Activated CD4-positive, alpha-beta memory T cell treated with anti-CD3 and anti-CD28 coated beads for 36 hours (primary cell): ENCODE results near the gene TOMM34. TPM values are rescaled to one million over a fixed set of nuclear protein-coding genes. Genes with fewer than 3 reads are reported as not detected.
A peak's percentile ranks its signal among the peaks of the same experiment; 100 is the strongest.

Experiments used
- CTCF ChIA-PET: fragments of 350-600 bp; sonication (Branson Sonifier 250); formaldehyde crosslinking; loops from one replicate; lab custom pipeline; 2021; ENCODE audit warnings: antibody characterized with exemption, inconsistent platforms; lab: Charles Lee
- POLR2A ChIA-PET: fragments of 350-600 bp; sonication (Branson Sonifier 250); formaldehyde crosslinking; loops from one replicate; lab custom pipeline; 2021; ENCODE audit warnings: antibody characterized with exemption; lab: Charles Lee
- DNase-seq: peaks from one replicate; pipeline ENCODE4 v3.0.0-alpha.2; 2020
- H3K27ac Mint-ChIP-seq: one replicate; pipeline ENCODE4 v1.8.0; 2021; ENCODE audit warnings: mixed read lengths
- H3K27me3 Mint-ChIP-seq: one replicate; pipeline ENCODE4 v1.8.0; 2021; ENCODE audit warnings: mixed read lengths
- H3K36me3 Mint-ChIP-seq: one replicate; pipeline ENCODE4 v1.8.0; 2021; ENCODE audit warnings: mixed read lengths
- H3K4me1 Mint-ChIP-seq: one replicate; pipeline ENCODE4 v1.8.0; 2021; ENCODE audit warnings: low read depth, mixed read lengths
- H3K4me3 Mint-ChIP-seq: one replicate; pipeline ENCODE4 v1.8.0; 2021; ENCODE audit warnings: mild to moderate bottlenecking, mixed read lengths
- H3K9me3 Mint-ChIP-seq: one replicate; pipeline ENCODE4 v1.8.0; 2021; ENCODE audit warnings: mixed read lengths
- intact Hi-C: fragments of 100-400 bp; cut with micrococcal nuclease; formaldehyde crosslinking; loops from one replicate; pipeline ENCODE4 v1.15.1; 2023
- total RNA-seq, 2 experiments: library from RNA; stranded (reverse); gene quantifications; one replicate each; pipeline ENCODE4 v1.2.3, GENCODE V29; 2021

TOMM34 gene
- total RNA-seq, 2 experiments from 2014 or later, result 56.3 to 58.4 TPM

DNA sequence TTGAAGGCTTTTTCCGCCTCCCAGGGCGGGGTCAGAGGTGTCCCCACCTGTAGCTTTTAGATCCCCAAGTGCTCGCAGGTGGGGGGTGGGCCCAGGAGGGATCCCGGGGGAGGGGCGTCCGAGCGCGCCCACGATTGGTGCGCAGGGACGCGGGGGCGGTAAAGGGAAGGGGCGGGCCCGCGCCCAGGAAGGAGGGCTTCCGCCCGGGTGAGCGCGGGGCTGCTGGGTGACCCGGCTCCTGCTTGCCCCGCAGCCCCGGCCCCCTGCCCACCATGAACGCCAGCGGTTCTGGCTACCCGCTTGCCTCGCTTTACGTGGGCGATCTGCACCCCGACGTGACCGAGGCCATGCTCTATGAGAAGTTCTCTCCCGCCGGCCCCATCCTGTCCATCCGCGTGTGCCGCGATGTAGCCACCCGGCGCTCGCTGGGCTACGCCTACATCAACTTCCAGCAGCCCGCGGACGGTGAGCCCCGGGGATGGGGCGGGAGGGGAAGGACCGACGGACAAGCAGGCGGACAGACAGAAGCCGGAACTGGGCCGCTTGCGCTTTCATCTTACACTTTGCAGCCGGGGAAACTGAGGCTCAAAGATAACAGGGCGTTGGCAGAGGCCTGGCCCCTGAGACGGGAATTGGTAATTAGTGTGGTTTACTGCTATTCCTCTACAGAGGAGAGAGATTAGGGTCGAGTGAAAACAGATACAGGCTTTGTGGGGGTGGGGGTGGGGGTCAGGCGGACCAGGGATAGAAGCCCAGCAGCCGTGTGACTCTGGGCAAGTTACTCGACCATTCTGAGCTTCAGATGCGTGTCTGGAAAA lies 50.1 kb downstream of the TOMM34 start, which contains the start of gene PABPC1L:
TSS of gene PABPC1L (plus strand) at position 189 of the 818 bp plus-strand sequence. CDS start at position 273, 84 bp downstream.
- CTCF ChIA-PET, result interaction anchor here (0.8 to 2.6 kb wide), 6 partner anchors 8 to 380 kb away, joined by 3 to 7 read pairs (median 4); no protein-coding TSS in a partner anchor
- H3K36me3 Mint-ChIP-seq, result peaks cover 44% of the 10 kb centered on the region
- H3K27ac Mint-ChIP-seq, result peak within 1 kb of the TSS; percentile 60
- POLR2A ChIA-PET, result interaction anchor here (0.6 to 1.6 kb wide), 6 partner anchors 11 to 120 kb away, joined by 3 to 9 read pairs (median 4); partner anchors contain the start of gene TOMM34
- H3K9me3 Mint-ChIP-seq, result no peaks in the 10 kb centered on the region
- H3K4me3 Mint-ChIP-seq, result peak within 1 kb of the TSS; percentile 88
- no peaks in the 10 kb centered on the region for H3K27me3 Mint-ChIP-seq
- peaks cover 38% of the 10 kb centered on the region for H3K4me1 Mint-ChIP-seq
- intact Hi-C loops, result loop anchor here (1.0 to 2.0 kb wide), 2 partner anchors 25 to 57 kb away; partner anchors contain the start of genes STK4 and YWHAB
- DNase-seq, result peak; percentile 85

DNA sequence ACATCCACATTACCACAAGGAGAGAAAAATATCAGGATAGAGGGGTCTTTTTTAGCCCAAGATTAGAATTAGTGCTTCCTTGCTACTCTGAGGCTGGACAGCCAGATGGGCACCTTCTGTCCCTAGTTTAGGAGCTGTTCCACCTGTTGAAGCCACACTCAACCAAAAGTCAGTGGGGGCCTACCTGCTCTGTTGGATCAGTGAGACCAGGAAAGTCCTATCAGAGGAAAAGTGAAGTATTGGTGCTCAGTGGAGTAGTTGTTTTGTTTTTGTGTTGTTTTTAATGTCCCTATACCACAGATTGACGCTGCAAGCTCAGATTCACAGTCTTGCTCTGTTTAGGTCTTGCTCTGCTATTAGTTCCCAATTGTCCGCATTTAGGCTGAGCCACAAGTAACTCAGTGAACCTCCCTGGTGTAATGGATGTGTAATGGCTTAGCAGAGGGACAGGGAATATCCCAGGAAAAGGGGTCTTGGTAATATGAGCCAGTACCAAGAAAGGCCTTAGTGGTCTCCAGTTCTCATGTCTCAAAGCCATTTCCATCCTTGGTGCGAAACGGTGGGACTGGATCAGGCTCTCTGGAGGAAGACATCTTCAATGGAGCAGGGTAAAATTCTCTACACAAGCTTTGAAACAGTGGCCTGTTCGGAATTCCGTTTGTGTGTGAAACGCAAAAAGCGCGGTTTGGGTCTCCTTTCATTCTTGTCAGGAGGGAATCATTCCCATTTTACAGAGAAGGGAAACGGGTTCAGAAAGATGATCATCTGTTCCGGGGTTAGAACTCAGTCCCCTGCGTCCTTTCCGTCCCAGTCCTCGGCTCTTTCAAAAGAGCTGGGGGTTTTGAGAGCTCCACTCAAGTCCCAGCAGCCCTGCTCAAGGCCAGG lies 51.0 kb downstream of the TOMM34 start:
- Mint-ChIP-seq H3K27me3 (no peaks in the 10 kb centered on the region), H3K4me3 (peak overlapping the region; percentile 88), H3K9me3 (no peaks in the 10 kb centered on the region), H3K4me1 (peaks cover 30% of the 10 kb centered on the region), H3K27ac (peak overlapping the region; percentile 60), H3K36me3 (peaks cover 48% of the 10 kb centered on the region)
- no peak for DNase-seq
- POLR2A ChIA-PET, result interaction anchor here (0.6 to 1.6 kb wide), 5 partner anchors 10 to 120 kb away, joined by 3 to 9 read pairs (median 5); partner anchors contain the start of gene TOMM34
- intact Hi-C loops, result no loop called here
- CTCF ChIA-PET, result interaction anchor here (0.8 to 2.6 kb wide), 3 partner anchors 9 to 187 kb away, joined by 3 to 7 read pairs (median 5); no protein-coding TSS in a partner anchor

- intact Hi-C loops, result no loop called here
- DNase-seq, result no peak
- H3K4me1 Mint-ChIP-seq, result peaks cover 28% of the 10 kb centered on the region
- ChIA-PET CTCF (no interaction called here), POLR2A (no interaction called here)
- no peak overlapping the region for H3K4me3 Mint-ChIP-seq
- no peak overlapping the region for H3K27ac Mint-ChIP-seq
- H3K36me3 Mint-ChIP-seq, result peaks cover 51% of the 10 kb centered on the region
- no peaks in the 10 kb centered on the region for H3K27me3 Mint-ChIP-seq
- no peaks in the 10 kb centered on the region for H3K9me3 Mint-ChIP-seq
Observed at GRCh38 chr20:44904377-44904776, 55.8 kb downstream of the TOMM34 start.

DNA sequence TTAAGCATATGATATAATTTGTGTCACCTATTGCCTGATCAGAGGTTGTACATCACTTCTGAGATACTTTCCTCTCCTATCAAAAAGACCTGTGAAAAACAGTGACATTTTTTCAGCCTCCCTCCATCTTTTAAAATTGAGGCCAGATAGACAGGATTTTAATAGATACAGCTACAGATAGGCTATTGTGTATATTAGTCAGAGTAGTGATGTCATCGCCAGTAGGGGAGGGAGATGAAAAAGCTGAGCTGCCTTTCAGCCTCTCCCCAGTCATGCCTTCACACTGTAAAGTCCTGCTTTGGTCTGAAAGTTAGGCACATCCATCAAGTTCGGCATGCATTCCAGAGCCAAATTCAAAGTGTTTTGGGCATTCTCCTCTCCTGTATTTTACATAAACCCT lies 58.2 kb downstream of the TOMM34 start:
- H3K36me3 Mint-ChIP-seq, result peaks cover 54% of the 10 kb centered on the region
- no peaks in the 10 kb centered on the region for H3K27me3 Mint-ChIP-seq
- no peaks in the 10 kb centered on the region for H3K9me3 Mint-ChIP-seq
- peaks cover 34% of the 10 kb centered on the region for H3K4me1 Mint-ChIP-seq
- intact Hi-C loops, result no loop called here
- ChIA-PET CTCF (interaction anchor here (4.1 kb wide), 1 partner anchor 13 kb away, joined by 18 read pairs; no protein-coding TSS in a partner anchor), POLR2A (interaction anchor here (1.1 kb wide), 1 partner anchor 14 kb away, joined by 4 read pairs; no protein-coding TSS in a partner anchor)
- no peak overlapping the region for H3K27ac Mint-ChIP-seq
- DNase-seq, result no peak
- H3K4me3 Mint-ChIP-seq, result no peak overlapping the region

GRCh38 chr20:44900231-44900854 lies 59.9 kb downstream of the TOMM34 start:
- Mint-ChIP-seq H3K36me3 (peaks cover 44% of the 10 kb centered on the region), H3K9me3 (no peaks in the 10 kb centered on the region), H3K4me3 (no peak overlapping the region), H3K4me1 (peaks cover 48% of the 10 kb centered on the region), H3K27me3 (no peaks in the 10 kb centered on the region), H3K27ac (peak overlapping the region; percentile 81)
- POLR2A ChIA-PET, result no interaction called here
- CTCF ChIA-PET, result interaction anchor here (0.8 to 4.1 kb wide), 2 partner anchors 11 to 19 kb away, joined by 3 to 18 read pairs; no protein-coding TSS in a partner anchor
- no peak for DNase-seq
- intact Hi-C loops, result no loop called here

DNA sequence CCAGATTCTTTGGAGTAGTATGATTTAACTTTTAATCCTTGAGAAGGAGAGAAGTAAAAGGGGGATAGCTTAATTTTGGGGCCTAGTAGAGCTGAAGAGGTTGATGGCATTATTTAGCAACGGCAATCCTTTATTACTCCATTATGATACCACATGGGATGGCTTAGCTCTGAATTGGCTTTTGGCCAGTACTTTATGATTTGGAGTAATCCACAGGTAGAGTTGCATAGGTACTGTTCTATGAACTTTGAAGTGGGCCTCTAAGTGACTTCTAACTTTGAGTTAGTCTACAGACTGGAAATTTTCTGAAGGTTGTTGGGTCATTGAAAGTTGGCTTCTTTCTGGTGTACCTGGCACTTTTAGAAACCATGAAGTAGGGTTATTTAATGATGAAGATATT lies 63.1 kb downstream of the TOMM34 start:
- CTCF ChIA-PET, result interaction anchor here (0.6 to 1.0 kb wide), 3 partner anchors 8 to 512 kb away, joined by 3 to 6 read pairs (median 3); no protein-coding TSS in a partner anchor
- intact Hi-C loops, result no loop called here
- Mint-ChIP-seq H3K27ac (peak overlapping the region; percentile 64), H3K27me3 (no peaks in the 10 kb centered on the region), H3K4me3 (no peak overlapping the region), H3K4me1 (peaks cover 70% of the 10 kb centered on the region), H3K36me3 (peaks cover 29% of the 10 kb centered on the region), H3K9me3 (peaks cover under 1% of the 10 kb centered on the region)
- no peak for DNase-seq
- POLR2A ChIA-PET, result interaction anchor here (0.9 to 1.4 kb wide), 2 partner anchors 9 to 13 kb away, joined by 4 to 5 read pairs; partner anchors contain the start of gene PABPC1L

DNA sequence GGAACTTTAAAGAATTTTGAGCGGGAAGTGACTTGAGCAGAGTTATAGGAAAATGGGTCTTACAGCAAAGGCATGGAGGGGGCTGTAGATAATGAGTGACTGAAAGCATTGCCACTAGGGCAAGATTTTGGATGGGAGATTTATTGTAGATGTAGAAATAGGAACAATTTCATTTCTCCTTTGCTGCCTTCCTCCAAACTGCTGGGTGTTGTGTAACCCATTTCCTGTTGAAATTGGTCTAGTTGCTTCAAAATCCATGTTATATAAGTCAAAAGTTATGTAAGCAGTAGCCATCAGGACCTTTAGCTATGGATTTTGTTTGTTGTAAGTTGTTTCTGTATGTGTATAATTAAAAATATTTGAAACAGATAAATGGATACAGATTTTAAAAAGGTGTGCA lies 63.6 kb downstream of the TOMM34 start:
- intact Hi-C loops, result no loop called here
- H3K9me3 Mint-ChIP-seq, result peaks cover 3% of the 10 kb centered on the region
- no peaks in the 10 kb centered on the region for H3K27me3 Mint-ChIP-seq
- H3K27ac Mint-ChIP-seq, result no peak overlapping the region
- ChIA-PET POLR2A (interaction anchor here (0.6 to 1.6 kb wide), 4 partner anchors 8 to 25 kb away, joined by 4 to 5 read pairs (median 4); partner anchors contain the start of gene PABPC1L), CTCF (interaction anchor here (1.0 kb wide), 2 partner anchors 8 to 9 kb away, joined by 3 to 6 read pairs; no protein-coding TSS in a partner anchor)
- H3K36me3 Mint-ChIP-seq, result peaks cover 33% of the 10 kb centered on the region
- no peak overlapping the region for H3K4me3 Mint-ChIP-seq
- DNase-seq, result no peak
- H3K4me1 Mint-ChIP-seq, result peaks cover 75% of the 10 kb centered on the region

DNA sequence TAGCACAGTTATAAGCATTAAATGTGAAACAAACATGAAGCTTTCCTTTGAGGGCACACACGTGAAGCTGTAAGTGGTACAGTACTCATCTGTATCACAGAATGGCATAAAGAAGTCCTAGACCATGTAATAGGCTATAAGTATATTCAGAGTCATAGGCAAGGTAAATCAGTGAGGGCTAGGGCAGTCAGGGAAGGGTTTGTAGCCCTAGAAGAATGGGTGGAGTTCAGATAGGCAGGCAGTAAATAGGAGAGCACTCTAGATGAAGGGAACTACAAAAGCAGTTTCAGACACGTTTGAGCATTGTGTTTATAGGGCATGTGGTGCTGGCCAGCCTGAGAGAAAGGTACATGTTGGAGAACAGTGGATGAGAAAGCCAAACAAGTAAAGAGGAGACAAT lies 65.2 kb downstream of the TOMM34 start:
- Mint-ChIP-seq H3K36me3 (peaks cover 33% of the 10 kb centered on the region), H3K27me3 (no peaks in the 10 kb centered on the region), H3K27ac (no peak overlapping the region), H3K4me1 (peaks cover 71% of the 10 kb centered on the region), H3K9me3 (peaks cover 3% of the 10 kb centered on the region), H3K4me3 (no peak overlapping the region)
- ChIA-PET CTCF (no interaction called here), POLR2A (interaction anchor here (1.6 kb wide), 2 partner anchors 7 to 9 kb away, joined by 4 to 5 read pairs; partner anchors contain the start of gene YWHAB)
- no peak for DNase-seq
- intact Hi-C loops, result no loop called here

Other genes starting within 250 kb of the TOMM34 start
- not detected for gene CCN5, start 245.0 kb downstream of the TOMM34 start, total RNA-seq
- gene KCNK15, start 214.5 kb downstream of the TOMM34 start, total RNA-seq, result under 1 TPM; 0.71 to 0.77 TPM
- gene RIMS4, start 149.9 kb downstream of the TOMM34 start, total RNA-seq, result not detected
- 100 to 1,000 TPM; 280 to 284 TPM for gene YWHAB, start 74.7 kb downstream of the TOMM34 start, total RNA-seq
- 10 to 100 TPM; 61.5 to 70.7 TPM for gene PABPC1L, start 50.3 kb downstream of the TOMM34 start, total RNA-seq
- 100 to 1,000 TPM; 126 to 128 TPM for gene STK4, start 6.1 kb upstream of the TOMM34 start, total RNA-seq
- under 1 TPM; 0.34 to 0.45 TPM for gene KCNS1, start 140.7 kb upstream of the TOMM34 start, total RNA-seq
- gene WFDC5, start 154.8 kb upstream of the TOMM34 start, total RNA-seq, result not detected
- not detected for gene WFDC12, start 164.1 kb upstream of the TOMM34 start, total RNA-seq
- gene PI3, start 214.5 kb upstream of the TOMM34 start, total RNA-seq, result not detected
- gene SEMG1, start 246.6 kb upstream of the TOMM34 start, total RNA-seq, result not detected